ENCODE data around the gene LRTM2.
A peak's percentile ranks its signal among the peaks of the same experiment; 100 is the strongest.

LRTM2 gene

GRCh38 chr12:1829306-1829900 lies 9.0 kb downstream of the LRTM2 start:
- no peak for DNase-seq (ENCODE audit: low read depth)

GRCh38 chr12:1830401-1830845 lies 10.1 kb downstream of the LRTM2 start:
- DNase-seq (ENCODE audit: low read depth), result no peak

DNA sequence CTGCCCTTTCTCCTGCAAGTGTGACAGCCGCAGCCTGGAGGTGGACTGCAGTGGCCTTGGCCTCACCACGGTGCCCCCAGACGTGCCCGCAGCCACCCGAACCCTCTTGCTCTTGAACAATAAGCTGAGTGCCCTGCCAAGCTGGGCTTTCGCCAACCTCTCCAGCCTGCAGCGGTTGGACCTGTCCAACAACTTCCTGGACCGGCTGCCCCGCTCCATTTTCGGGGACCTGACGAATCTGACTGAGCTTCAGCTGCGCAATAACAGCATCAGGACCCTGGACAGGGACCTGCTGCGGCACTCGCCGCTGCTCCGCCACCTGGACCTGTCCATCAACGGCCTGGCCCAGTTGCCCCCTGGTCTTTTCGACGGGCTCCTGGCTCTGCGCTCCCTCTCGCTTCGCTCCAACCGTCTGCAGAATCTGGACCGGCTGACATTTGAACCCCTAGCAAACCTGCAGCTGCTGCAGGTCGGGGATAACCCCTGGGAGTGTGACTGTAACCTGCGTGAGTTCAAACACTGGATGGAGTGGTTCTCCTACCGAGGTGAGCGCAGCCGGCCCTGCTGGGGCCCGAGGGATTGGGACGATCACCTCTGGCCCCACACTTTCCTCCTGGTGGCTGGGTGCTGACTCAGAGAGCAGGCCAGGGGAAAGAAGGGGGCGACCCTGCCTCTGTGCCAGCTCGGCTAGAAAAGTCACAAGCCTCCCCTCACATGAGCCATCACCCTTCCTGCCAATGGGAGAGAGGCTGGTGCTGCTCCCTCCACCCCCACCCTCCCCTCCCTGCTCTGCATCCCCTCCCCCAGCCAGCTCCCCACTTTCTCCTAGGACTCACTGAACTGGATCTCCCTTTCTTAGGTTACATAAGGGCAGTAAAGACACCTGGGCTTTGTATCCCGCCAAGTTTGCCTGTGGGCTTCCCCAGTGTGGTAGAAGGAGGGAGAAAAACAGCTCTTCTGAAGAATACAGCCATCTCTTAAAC lies 10.9 kb downstream of the LRTM2 start:
- peak; percentile 66 for DNase-seq (ENCODE audit: low read depth)

DNA sequence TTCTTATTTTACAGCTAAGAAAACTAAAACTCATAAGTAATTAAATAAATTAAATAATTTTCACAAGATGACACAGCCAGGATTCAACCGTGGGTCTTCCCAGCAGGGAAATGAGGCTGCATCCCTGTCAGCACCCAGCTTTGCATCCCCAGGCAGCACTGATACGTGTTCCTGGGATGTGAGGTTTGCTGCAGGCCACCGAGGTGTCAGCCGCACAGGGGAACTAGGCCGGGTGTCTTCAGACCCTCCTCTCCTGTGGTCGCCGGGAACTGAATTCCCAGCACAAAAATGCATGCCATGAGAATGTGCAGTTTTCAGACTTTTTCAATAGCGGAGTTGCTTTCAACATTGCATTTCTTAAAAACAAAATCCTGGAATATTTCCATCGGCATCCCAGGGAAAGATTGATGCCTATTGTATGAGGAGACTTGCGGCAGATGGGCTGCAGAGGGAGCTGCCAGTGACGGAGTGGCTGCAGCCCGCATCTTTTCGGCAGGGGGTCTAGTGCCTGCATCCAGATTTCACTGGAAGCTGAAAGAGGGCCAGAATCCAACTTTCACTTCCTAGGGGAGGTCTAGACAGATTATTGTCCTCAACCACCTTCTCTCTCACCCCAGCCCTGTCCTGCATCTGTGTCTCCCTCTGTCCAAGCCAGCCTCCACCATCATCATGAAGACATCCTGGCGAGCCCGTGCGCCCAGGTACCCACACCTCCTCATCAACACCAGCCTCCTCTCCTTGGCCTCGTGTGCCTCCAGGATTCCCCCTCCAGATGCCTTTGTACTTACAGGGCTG lies 12.6 kb downstream of the LRTM2 start:
- DNase-seq (ENCODE audit: low read depth), result no peak

- DNase-seq (ENCODE audit: low read depth), result no peak
These were observed 13.2 kb downstream of the LRTM2 start for GRCh38 chr12:1833596-1834028.

- no peak for DNase-seq (ENCODE audit: low read depth)
These were observed 14.0 kb downstream of the LRTM2 start for GRCh38 chr12:1834186-1834925.

- no peak for DNase-seq (ENCODE audit: low read depth)
These were observed 15.1 kb downstream of the LRTM2 start for GRCh38 chr12:1835211-1836131.

DNA sequence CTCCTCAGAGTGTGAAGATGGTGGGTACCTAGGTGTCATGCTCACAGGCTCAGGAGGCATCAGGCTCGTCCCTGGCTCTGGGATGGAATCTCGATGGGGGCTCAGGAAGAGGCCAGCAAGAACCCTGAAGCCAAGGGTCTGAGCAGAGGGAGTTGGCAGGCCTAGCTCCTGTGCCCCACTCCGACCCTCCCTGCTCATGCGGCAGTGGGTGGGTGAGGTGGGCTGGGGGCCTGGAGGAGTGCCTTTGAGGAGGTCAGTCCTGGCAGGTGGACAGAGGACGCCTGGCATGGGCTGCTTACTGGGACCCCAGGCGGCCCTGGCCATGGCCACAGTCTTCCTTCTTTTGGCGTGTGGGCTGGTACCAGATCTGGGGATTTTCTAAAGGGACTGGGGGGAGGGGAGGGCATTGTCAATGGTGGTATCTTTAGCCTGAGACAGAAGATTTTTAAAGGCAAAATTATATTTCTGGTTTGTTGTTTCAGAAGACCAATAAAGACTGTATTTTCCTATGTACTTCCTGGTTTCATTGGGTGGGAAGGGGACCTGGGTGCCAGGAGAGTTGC lies 16.0 kb downstream of the LRTM2 start:
- DNase-seq (ENCODE audit: low read depth), result no peak

GRCh38 chr12:1836854-1837421 lies 16.6 kb downstream of the LRTM2 start:
- no peak for DNase-seq (ENCODE audit: low read depth)

DNA sequence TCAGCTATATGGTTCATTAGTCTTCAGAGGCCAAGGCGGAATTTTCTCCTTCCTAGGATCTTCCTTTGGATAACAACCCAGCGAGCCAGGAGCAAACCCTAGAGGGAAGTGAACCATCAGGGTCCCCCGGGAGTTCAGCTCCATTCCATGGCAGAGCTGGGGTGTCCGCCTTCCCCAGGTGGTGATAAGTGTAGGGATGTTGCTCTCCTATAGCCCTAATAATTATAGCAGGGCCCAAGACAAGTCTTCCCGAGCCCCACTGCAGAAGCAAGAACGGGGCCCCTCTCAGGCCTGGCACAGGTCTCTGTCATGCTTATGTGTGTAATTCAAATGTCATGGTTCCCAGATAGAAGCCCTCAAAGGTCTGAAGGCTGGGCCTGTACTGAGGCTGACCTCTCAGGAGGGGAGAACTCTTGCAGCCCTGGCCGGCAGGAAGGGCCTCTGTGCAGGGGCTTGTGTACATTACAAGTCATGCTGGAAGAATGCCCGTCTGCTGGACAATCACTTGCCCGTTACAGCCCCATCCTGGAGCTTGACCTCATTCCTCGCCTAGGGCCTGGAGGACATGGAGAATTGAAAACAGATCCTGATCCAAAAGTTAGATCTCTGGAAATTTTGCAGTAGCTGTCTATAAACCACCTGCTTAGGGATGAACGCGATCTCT lies 17.3 kb downstream of the LRTM2 start:
- peak; percentile 66 for DNase-seq (ENCODE audit: low read depth)

- DNase-seq (ENCODE audit: low read depth), result no peak
These were observed 18.0 kb downstream of the LRTM2 start for GRCh38 chr12:1838205-1838993.

GRCh38 chr12:1838994-1839365 lies 18.6 kb downstream of the LRTM2 start:
- DNase-seq (ENCODE audit: low read depth), result no peak

DNA sequence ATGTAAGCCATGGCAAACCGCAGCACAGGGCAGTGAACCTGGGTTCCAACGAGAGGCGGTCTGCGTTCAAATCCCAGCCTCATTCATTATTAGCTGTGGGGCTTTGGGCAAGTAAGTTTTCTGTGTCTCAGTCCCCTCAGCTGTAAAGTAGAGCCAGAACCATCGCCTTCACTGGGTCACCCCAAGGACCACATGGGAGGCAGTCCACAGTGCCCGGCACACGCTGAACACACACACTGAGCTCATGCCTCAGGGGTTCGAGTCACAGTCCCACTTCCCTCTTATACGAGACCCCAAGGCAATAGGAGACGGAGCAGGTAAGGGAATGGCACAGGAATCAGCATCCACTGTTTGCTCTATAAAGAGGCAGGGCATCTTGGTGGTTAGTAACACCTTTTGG lies 19.1 kb downstream of the LRTM2 start:
- no peak for DNase-seq (ENCODE audit: low read depth)

- DNase-seq (ENCODE audit: low read depth), result no peak
These were observed 19.9 kb downstream of the LRTM2 start for GRCh38 chr12:1839956-1840951.

- no peak for DNase-seq (ENCODE audit: low read depth)
These were observed 20.6 kb downstream of the LRTM2 start for GRCh38 chr12:1840981-1841425.

GRCh38 chr12:1841586-1842182 lies 21.3 kb downstream of the LRTM2 start:
- DNase-seq (ENCODE audit: low read depth), result no peak

All from amniotic epithelial cell (primary cell).